ENCODE data around the gene NLE1.

DNA sequence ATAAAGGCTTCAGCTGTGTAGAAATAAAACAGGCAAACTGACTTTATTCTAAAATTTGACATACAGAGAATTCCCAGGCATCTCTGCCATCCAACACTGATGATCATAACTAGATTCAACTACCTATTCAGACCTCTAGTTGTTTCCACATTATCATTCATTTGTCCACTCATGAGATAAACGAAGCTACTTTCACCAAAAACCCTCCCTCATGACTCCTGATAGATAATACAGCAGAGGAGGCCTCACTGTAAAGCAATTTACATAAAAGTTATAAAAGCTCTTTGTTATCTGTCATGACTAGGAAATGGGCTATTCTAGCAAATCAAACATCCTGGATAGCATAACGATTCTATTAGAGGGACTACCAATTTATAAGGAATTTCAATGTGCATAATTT is 59.0 kb downstream of the NLE1 start:
- no peak for TF ChIP-seq POLR2A (IDR thresholded peaks at IDR 0.05)
- TF ChIP-seq, protein P1, sequence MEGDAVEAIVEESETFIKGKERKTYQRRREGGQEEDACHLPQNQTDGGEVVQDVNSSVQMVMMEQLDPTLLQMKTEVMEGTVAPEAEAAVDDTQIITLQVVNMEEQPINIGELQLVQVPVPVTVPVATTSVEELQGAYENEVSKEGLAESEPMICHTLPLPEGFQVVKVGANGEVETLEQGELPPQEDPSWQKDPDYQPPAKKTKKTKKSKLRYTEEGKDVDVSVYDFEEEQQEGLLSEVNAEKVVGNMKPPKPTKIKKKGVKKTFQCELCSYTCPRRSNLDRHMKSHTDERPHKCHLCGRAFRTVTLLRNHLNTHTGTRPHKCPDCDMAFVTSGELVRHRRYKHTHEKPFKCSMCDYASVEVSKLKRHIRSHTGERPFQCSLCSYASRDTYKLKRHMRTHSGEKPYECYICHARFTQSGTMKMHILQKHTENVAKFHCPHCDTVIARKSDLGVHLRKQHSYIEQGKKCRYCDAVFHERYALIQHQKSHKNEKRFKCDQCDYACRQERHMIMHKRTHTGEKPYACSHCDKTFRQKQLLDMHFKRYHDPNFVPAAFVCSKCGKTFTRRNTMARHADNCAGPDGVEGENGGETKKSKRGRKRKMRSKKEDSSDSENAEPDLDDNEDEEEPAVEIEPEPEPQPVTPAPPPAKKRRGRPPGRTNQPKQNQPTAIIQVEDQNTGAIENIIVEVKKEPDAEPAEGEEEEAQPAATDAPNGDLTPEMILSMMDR (IDR thresholded peaks at IDR 0.05) = no peak
- no peak for TF ChIP-seq POLR2AphosphoS5 (IDR thresholded peaks at IDR 0.05)

Measured in breast epithelium (tissue), 3 donors.